Stimulated activated CD8-positive, alpha-beta memory T cell treated with anti-CD3 and anti-CD28 coated beads, Interleukin-7, amount 100 ng/mL, for 48 hours (primary cell): Measurements from ENCODE around the gene CWC25.
A peak's percentile ranks its signal among the peaks of the same experiment; 100 is the strongest.
"Not testable (repeated sequence)": the region's sequence is repeated elsewhere in the genome, so short reads cannot be mapped to it uniquely, and the experiment has no call there.

Experiments
- DNase-seq, 2 donors: peaks; one replicate each; pipeline ENCODE4 v3.0.0-alpha.2; 2020; ENCODE audit warnings: low read depth in 1 of 2; ENCODE audit errors: extremely low read depth in 1 of 2

CWC25 gene

DNA sequence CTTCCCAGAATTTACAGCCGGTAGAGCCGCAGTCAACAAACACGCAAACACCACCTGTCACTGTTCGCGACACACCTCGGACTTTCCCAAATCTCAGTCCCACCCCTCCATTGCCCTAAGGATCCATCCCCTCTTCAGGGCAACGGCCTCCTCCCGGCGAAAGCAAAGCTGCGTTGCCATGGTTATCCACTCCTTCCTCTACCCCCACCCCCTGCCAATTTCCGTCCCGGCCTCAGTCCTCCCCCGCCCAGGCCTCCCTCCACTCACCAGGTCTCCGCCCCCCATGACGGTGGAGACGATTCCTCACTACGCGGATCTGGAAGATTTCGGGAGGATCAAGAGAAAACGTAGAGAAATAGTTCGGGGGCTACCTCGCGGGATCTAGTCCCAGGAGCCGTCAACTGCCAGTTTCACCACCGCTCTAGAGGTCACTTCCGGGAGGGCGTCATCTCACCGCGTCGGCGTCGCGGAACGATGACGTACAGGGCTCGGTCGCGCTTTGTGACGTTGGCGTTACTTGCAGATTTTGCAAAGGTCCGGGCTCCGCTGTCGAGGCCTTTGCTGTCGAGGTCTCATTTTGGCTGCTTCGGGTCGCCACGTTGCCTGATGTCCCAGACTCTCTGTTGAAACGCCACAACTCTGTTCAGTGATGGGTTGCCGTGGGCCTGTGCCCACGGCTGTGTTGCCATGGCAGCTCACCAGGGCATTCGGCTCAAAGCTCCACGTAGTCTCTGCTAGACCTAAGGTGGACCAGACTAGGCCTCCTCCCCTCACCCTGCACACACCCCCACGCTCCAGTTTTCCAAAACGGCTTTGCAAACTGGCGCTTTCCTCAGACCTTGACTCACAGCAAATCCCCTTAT lies at the start of gene CWC25:
CWC25 (minus strand) TSS at position 423 of the 863 bp plus-strand sequence; CDS start at position 285, 138 bp downstream.
- DNase-seq, result peak; percentile 81 to 90

GRCh38 chr17:38873640-38874380 lies 48.7 kb upstream of the CWC25 start:
- no peak for DNase-seq

GRCh38 chr17:38872671-38873385 lies 47.7 kb upstream of the CWC25 start:
- DNase-seq, result no peak

DNA sequence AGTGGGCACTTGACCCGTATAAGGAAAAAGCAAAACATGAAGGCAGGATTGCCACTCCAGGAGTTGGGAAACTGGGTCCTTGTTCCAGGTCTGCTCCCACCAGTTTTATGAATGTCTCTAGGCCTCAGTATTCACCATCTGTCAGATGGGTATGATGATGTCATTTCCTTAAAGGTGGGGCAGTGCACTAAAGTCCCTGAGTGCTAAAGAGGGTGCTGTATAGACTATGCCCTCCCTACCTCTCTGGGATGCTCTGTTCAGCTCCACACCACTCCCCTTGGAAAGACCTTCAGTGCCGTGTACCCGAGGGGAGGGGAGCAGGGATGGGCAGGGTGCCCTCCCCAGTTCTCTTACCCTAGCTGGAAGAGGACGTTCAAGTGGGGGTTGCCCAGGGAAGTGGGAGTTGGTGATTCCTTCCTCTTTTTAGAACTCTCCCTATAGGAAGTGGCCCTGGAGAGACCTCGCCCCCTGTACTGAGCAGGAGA lies 46.9 kb upstream of the CWC25 start:
- no peak for DNase-seq

DNA sequence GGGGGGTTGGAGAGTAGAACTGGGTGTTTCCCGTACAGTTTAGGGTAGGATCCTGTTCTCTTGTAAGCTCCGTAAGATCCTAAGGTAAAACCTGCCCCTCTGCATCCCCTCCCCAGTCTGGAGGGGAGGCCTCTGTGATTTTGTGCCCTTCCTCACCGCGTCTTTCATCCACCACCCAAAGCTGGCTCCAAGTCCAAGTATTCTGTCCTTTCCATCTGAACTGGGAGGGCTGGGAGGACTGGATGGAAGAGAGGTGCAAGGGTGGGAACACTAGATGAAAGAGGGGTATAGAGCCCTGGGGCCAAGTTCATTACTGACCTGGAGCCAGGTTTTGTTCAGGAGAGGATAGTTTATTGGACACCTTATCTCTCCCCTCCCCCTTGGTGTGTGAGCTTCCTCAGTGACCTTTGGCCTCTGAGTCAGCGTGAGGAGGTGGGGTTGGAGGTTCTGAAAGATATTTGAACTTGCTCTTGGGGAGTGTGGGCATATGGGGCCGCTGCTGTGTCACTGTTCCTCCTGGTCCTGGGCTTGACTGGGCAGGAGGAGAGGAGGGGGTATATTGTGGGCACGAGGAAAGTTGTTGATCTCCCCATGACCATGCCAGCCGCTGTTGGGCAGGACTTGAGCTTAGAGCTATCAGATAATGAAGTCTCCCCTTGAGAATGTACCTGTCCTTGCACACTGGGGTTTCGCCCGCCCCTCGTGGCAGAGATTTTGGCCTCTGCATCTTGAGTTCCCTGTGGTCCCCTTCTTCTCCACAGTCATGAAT lies 46.3 kb upstream of the CWC25 start:
- peak in 1 of 2 donors; percentile 83 for DNase-seq

DNA sequence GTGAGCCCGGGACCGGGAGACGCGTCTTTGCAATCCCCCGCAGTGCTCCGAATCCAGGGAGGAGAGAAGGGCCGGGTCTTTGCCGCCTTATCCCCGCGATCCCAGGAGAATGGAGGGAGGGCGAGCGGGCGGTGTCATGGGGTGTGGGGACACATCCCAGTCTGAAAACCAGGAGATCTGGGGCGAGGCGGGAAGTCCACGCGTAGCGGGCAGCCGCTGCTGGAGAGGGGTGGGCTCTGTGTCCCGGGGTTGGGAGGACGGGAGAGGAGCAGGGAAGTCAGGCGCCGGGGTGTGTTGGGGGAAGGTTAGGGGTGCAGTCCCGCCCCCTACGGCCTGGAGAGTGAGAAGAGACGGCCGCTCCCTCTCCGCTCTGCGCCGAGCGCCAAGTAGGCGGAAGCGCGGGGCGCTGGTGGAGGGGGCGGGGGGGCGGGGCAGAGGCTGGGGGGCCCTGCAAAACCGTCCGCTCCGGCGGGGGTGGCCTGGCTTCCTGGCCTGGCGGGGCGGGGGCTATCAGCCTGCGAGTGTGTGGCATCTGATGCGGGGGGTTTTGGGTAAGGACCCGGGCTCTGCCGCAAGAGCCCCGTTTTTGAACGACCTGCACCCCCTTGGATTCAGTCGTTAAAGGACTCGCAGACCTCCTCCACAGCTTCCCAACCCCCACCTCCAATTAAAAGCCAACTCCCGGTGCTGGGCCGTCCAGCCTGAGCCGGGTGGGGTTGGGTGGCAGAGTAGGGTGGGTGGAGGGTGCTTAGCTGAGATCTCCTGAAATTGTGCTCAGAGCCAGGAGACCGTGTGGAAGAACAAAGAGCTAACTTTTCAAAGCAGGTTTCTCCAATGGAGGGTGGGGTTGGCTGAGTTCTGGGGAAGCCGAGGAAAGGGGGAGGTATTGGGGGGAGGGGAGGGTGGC lies 45.4 kb upstream of the CWC25 start:
- peak in 1 of 2 donors; percentile 73 for DNase-seq

- peak; percentile 76 to 87 for DNase-seq
Observed at GRCh38 chr17:38869526-38870258, 44.6 kb upstream of the CWC25 start, which contains the start of gene LASP1. Gene LASP1 (plus strand): TSS chr17:38870058. CDS start chr17:38870190, 132 bp downstream.

DNA sequence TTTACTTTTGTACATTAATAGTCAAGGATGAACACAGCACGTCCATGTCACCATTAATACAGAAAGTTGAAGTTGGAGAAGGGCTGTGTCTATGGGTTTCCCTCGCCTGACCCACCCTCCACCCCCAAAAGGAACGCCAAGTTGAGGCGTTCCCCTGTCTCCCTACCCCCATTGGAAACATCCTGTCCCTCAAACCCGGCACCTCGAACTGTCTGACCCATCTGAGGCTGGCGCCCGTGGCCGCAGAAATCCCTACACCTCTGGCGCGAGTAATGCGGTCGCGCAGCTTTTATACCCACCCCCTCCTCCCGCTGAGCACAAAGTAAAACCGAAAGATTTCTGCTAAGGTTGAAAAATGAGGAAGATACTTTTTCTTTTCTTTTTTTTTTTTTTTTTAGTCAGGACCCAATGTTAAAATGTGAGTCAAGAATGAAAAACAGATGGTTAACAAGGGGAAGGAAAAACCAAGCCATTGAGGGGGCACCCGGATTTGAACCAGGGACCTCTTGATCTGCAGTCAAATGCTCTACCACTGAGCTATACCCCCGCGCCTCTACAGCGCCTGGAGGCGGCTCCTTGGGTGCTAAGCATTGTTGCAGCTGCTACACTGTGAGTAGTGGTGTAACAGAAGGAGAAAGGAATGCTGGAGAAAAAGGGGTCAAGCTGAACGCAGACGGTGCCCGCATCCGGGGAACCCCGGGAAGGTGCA lies 43.9 kb upstream of the CWC25 start:
- DNase-seq, result peak; percentile 75 to 84

DNA sequence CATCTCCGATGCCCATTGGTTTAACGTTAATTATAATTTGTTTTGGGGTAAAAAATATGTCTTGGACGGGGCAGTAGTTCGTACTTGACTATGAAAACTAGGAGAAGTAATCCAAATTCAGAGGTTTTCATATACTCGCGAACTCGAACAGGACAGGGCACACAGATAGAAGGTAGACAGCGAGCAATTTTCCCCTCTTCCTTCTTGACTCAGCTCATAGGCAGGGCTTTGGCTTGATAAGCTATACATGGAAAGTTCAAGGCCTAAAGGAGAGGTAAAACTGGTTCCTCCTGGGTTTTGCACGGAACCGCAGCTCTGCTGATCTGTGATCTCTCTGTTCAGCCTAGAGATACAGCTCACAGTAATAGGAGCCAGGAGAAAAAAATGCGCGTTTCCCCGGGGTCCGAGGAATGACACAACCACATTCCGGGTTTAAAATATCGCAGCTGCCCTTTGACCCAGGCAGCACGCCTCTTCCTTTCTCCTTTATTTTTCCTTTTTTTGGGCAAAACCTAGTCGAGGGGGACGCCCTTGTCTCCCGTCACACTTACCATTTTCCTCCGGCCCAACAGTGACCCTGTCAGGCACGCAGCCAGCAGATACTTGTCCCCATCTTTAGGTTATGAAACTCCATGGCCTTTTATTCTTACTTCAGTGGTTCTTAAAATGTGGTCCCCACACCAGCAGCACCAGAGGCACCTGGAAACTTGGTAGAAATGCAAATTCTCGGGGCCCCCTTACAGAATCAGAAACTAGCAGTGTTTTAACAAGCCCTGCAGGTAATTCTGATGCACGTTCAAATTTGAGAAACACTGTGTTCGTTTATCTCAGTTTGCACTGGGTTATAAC lies 43.1 kb upstream of the CWC25 start:
- DNase-seq, result no peak

- DNase-seq, result no peak
Observed at GRCh38 chr17:38867179-38867967, 42.3 kb upstream of the CWC25 start.

GRCh38 chr17:38864636-38865398 lies 39.7 kb upstream of the CWC25 start:
- DNase-seq, result no peak

DNA sequence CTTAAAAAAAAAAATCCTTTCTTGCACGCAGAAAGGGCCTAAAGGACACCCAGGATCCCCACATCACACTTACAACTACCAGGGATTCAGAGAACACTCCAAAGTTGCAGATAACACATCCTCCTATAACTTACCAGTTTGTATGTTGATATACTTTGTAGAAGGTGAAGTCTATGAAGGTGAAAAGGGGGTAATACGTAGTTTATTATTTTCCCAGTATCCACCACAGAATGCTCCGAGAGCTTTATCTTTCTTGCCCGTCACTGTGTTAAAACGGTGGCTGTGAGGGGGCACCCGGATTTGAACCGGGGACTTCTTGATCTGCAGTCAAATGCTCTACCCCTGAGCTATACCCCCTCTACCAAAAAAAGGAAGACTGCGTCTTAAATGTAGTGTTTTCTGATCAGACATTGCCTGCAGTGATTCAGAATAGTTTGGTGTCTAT lies 36.3 kb upstream of the CWC25 start:
- DNase-seq, result no peak

DNA sequence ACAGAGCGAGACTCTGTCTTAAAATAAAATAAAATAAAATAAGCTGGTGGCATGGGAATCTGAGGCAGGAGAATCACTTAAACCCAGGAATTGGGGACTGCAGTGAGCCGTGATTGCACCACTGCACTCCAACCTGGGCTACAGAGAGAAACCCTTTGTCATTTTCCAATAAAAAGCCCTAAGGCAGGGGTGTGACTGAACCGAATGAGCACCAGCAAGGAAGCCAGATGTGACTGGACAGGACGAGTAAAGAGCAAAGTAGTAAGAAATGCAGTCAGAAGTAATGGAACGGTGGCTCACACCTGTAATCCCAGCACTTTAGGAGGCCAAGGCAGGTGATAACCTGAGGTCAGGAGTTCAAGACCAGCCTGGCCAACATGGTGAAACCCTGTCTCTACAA lies 32.1 kb upstream of the CWC25 start:
- no peak for DNase-seq

- not testable (repeated sequence) for DNase-seq
Observed at GRCh38 chr17:38855101-38855714, 30.1 kb upstream of the CWC25 start.
